K562 (cell line): ENCODE results near the gene WNT7A. TPM values are rescaled to one million over a fixed set of nuclear protein-coding genes. Genes with fewer than 3 reads are reported as not detected.

Experiments
- ATAC-seq: fragments of 200-7000 bp; cut with Tn5 transposase; 3 replicates; pipeline ENCODE4 v1.9.1; 2020; ENCODE audit warnings: moderate library complexity
- BruUV-seq: library from RNA; stranded (reverse); fragments of 400-500 nt; replicated peaks from 2 replicates; lab custom pipeline; 2021; lab: Mats Ljungman, UMichigan
- CTCF ChIA-PET: fragments of 300-600 bp; formaldehyde crosslinking; extraction: SDS; loops from one replicate; lab custom pipeline; 2021; ENCODE audit warnings: low intra/inter-chr PET ratio; lab: Yijun Ruan, JAX
- POLR2A ChIA-PET: fragments of 300-600, 350-650 bp; sonication (Branson Sonifier 250); formaldehyde crosslinking; extraction: SDS; loops from one replicate; lab custom pipeline; 2021; ENCODE audit warnings: antibody characterized with exemption, inconsistent platforms; lab: Yijun Ruan, JAX
- DNase-seq, 4 experiments: peaks; one replicate each; pipeline versions ENCODE4 v3.0.0 to v3.0.0-alpha.2; 2011 to 2018; ENCODE audit warnings: low spot score in 3 of 4, mixed read lengths in 3 of 4; ENCODE audit errors: extremely low read depth in 1 of 4
- FAIRE-seq: peaks from 2 replicates; lab custom pipeline; 2011; peaks lifted over from hg19 to GRCh38; lab: Jason Lieb, UNC
- H2AFZ ChIP-seq: 2 replicates; pipeline ENCODE4 v1.6.0; 2011; ENCODE audit warnings: low read depth, low read length, control low read depth, inconsistent platforms
- H3K27ac ChIP-seq: fragments of 200-600 bp; 3 replicates; pipeline ENCODE4 v1.8.0; 2011; ENCODE audit warnings: low read depth, mild to moderate bottlenecking, control low read depth, inconsistent platforms, low read length, moderate library complexity, mixed read lengths; ENCODE audit errors: extremely low read depth
- H3K27me3 ChIP-seq, 2 experiments: fragments of 300-600 bp in 1 of 2; 2 replicates in 1 of 2; 3 replicates in 1 of 2; pipeline versions ENCODE4 v1.6.0 to v1.8.0; 2011; ENCODE audit warnings: inconsistent platforms in 2 of 2, low read length in 2 of 2, mild to moderate bottlenecking in 1 of 2, mixed read lengths in 1 of 2, moderate library complexity in 1 of 2; ENCODE audit not compliant: control insufficient read depth in 2 of 2, insufficient read depth in 2 of 2
- H3K36me3 ChIP-seq: fragments of 300-600 bp; 3 replicates; pipeline ENCODE4 v1.8.0; 2011; ENCODE audit warnings: mild to moderate bottlenecking, low read length, inconsistent platforms; ENCODE audit not compliant: control insufficient read depth, insufficient read depth
- H3K4me1 ChIP-seq, 2 experiments: fragments of 200-600 bp in 1 of 2; replicated peaks in 1 of 2; 2 replicates in 1 of 2; 3 replicates in 1 of 2; pipeline versions ENCODE4 v1.5.1 to v1.8.0; 2011; ENCODE audit warnings: inconsistent platforms in 2 of 2, low read length in 2 of 2, mild to moderate bottlenecking in 1 of 2, mixed read lengths in 1 of 2, moderate library complexity in 1 of 2; ENCODE audit not compliant: control insufficient read depth in 2 of 2, insufficient read depth in 2 of 2
- H3K4me2 ChIP-seq: 2 replicates; pipeline ENCODE4 v1.6.1; 2011; ENCODE audit warnings: low read length, control low read depth, inconsistent platforms, mixed read lengths; ENCODE audit not compliant: insufficient read depth
- H3K4me3 ChIP-seq: fragments of 200-600 bp; sonication (generic), shearing (Covaris generic); 2 replicates; pipeline ENCODE4 v1.5.1; 2016; ENCODE audit warnings: control low read depth, inconsistent platforms
- H3K79me2 ChIP-seq: fragments of 200-600 bp; 3 replicates; pipeline ENCODE4 v1.8.0; 2011; ENCODE audit warnings: low read length, inconsistent platforms; ENCODE audit not compliant: control insufficient read depth, insufficient read depth
- H3K9ac ChIP-seq, 2 experiments: 2 replicates each; pipeline versions ENCODE4 v1.6.0 to v1.6.1; 2011; ENCODE audit warnings: low read depth in 2 of 2, low read length in 2 of 2, control low read depth in 1 of 2, inconsistent platforms in 1 of 2, mild to moderate bottlenecking in 1 of 2, mixed read lengths in 1 of 2; ENCODE audit not compliant: insufficient read depth in 1 of 2
- H3K9me1 ChIP-seq: one replicate; pipeline ENCODE4 v1.6.0; 2011; ENCODE audit warnings: inconsistent platforms, mild to moderate bottlenecking, low read length, moderate library complexity; ENCODE audit not compliant: control insufficient read depth, insufficient read depth
- H3K9me3 ChIP-seq: replicated peaks from 2 replicates; pipeline ENCODE4 v1.5.1; 2011; ENCODE audit warnings: low read depth, low read length, inconsistent platforms; ENCODE audit not compliant: control insufficient read depth, insufficient read depth
- H4K20me1 ChIP-seq: replicated peaks from 2 replicates; pipeline ENCODE4 v1.6.1; 2011; ENCODE audit warnings: low read length, inconsistent platforms, mixed read lengths; ENCODE audit not compliant: control insufficient read depth, insufficient read depth
- ASH1L ChIP-seq: fragments of 450-650 bp; IDR thresholded peaks from 2 replicates; pipeline ENCODE4 v1.6.1; 2018; ENCODE audit warnings: borderline replicate concordance, mild to moderate bottlenecking, low read depth; ENCODE audit not compliant: partially characterized antibody
- ATF7 ChIP-seq: fragments of 450-650 bp; IDR thresholded peaks from 2 replicates; pipeline ENCODE4 v1.7.1; 2014; ENCODE audit warnings: mild to moderate bottlenecking, moderate library complexity
- CHD4 ChIP-seq: fragments of 200-600 bp; sonication (generic); IDR thresholded peaks from 3 replicates; pipeline ENCODE4 v1.6.1; 2012; ENCODE audit warnings: low read depth, mild to moderate bottlenecking, mixed read lengths, low read length, inconsistent platforms; ENCODE audit not compliant: insufficient read depth, insufficient replicate concordance, poor library complexity, severe bottlenecking
- E4F1 ChIP-seq: fragments of 250-450 bp; sonication (Bioruptor Pico); IDR thresholded peaks from 2 replicates; pipeline ENCODE4 v1.5.0; 2021; ENCODE audit warnings: mild to moderate bottlenecking, borderline replicate concordance
- ELF2 ChIP-seq: fragments of 250-450 bp; sonication (Bioruptor Pico); IDR thresholded peaks from 2 replicates; pipeline ENCODE4 v1.5.0; 2021; ENCODE audit warnings: mild to moderate bottlenecking
- ELK3 ChIP-seq: fragments of 450-650 bp; formaldehyde crosslinking; IDR thresholded peaks from 2 replicates; pipeline ENCODE4 v1.4.0; 2020; ENCODE audit warnings: mild to moderate bottlenecking
- GTF3C2 ChIP-seq: IDR thresholded peaks from 3 replicates; pipeline ENCODE4 v1.6.1; 2011; ENCODE audit warnings: borderline replicate concordance, mild to moderate bottlenecking, moderate library complexity; ENCODE audit not compliant: insufficient read length; ENCODE audit errors: extremely low read depth
- MLX ChIP-seq, 2 experiments: fragments of 450-650 bp in 1 of 2; sonication (generic) in 1 of 2; formaldehyde crosslinking; conservative IDR thresholded peaks; 2 replicates each; pipeline versions ENCODE4 v1.4.0 to v1.8.1; 2020 to 2022; ENCODE audit warnings: mild to moderate bottlenecking in 1 of 2, missing genetic modification reagents in 1 of 2
- USF1 ChIP-seq: sonication (generic); formaldehyde crosslinking; IDR thresholded peaks from 2 replicates; pipeline ENCODE4 v1.9.0; 2022; ENCODE audit warnings: mild to moderate bottlenecking, missing genetic modification reagents
- ZFX ChIP-seq: sonication (generic); formaldehyde crosslinking; IDR thresholded peaks from 2 replicates; pipeline ENCODE4 v1.8.0; 2022; ENCODE audit warnings: mild to moderate bottlenecking, missing genetic modification reagents, moderate library complexity
- ZNF282 ChIP-seq: sonication (generic); formaldehyde crosslinking; IDR thresholded peaks from 2 replicates; pipeline ENCODE4 v1.8.1; 2023; ENCODE audit warnings: missing genetic modification reagents
- ZNF830 ChIP-seq: fragments of 250-450 bp; sonication (Bioruptor Pico); IDR thresholded peaks from 2 replicates; pipeline ENCODE4 v1.5.0; 2021; ENCODE audit warnings: mild to moderate bottlenecking
- WGBS: fragments of 100-300 bp; shearing (Covaris generic); methylation state at CpG from one replicate; pipeline ENCODE4 v1.1.6; 2016; ENCODE audit warnings: low coverage, mixed read lengths; ENCODE audit not compliant: insufficient coverage; ENCODE audit errors: missing lambda C conversion rate; 5-methylcytosine and 5-hydroxymethylcytosine counted together
- in situ Hi-C: fragments of 300-500 bp; cut with MboI; formaldehyde crosslinking; loops from 4 replicates; pipeline ENCODE4 v1.15.0; 2018; ENCODE audit warnings: inconsistent platforms, mixed read lengths
- intact Hi-C: fragments of 100-400 bp; cut with micrococcal nuclease; formaldehyde crosslinking; loops from 2 replicates; pipeline ENCODE4 v1.14.2; 2022
- polyA plus RNA-seq, 8 experiments: library from polyadenylated mRNA; depleted of rRNA in 4 of 8; stranded (reverse) in 5 of 8; unstranded in 3 of 8; fragments of >200 nt; fragmentation: Nextera tagmentation in 2 of 8; fragmentation: Illumina TruSeq in 1 of 8; extraction: Ambion mirVana in 2 of 8; extraction: Trizol in 1 of 8; gene quantifications; 2 replicates each; pipeline versions ENCODE4 v1.2.1 to v1.2.3, GENCODE V29; 2011 to 2014; ENCODE audit warnings: inconsistent platforms in 1 of 8, missing spikeins in 1 of 8
- total RNA-seq, 7 experiments: library from RNA; depleted of rRNA in 6 of 7; stranded (reverse); fragments of >200 nt in 6 of 7; fragmentation: Illumina TruSeq in 2 of 7; extraction: Trizol in 2 of 7; gene quantifications; 2 replicates each; pipeline versions ENCODE4 v1.2.1 to v1.2.3, GENCODE V29; 2011 to 2021; ENCODE audit warnings: low replicate concordance in 1 of 7

The WNT7A gene
- total and polyA plus RNA-seq, 9 of the 15 experiments (the other 6 are each of a cell fraction or from before 2014, with no cell fraction given), result 0.03 TPM; not detected in 8

GRCh38 chr3:13808550-13808949 lies 71.3 kb downstream of the WNT7A start:
- H3K9ac ChIP-seq, result no peak overlapping the region
- ATAC-seq, result no peak
- TF ChIP-seq ZNF282 (CRISPR knock-in tag) (no peak), ATF7 (no peak), USF1 (CRISPR knock-in tag) (no peak), MLX (CRISPR knock-in tag; conservative IDR thresholded peaks at IDR 0.05) (no peak), CHD4 (no peak), ZFX (no peak), ZNF830 (no peak), ELF2 (no peak), GTF3C2 (no peak), ASH1L (no peak), E4F1 (CRISPR knock-in tag) (no peak), ELK3 (CRISPR knock-in tag) (no peak)

More at GRCh38 chr3:13808550-13808949, 71.3 kb downstream of the WNT7A start:
- intact Hi-C loops (no loop called here), in situ Hi-C loops (no loop called here)
- 2% methylated on average over 8 of the region's 8 CpGs for WGBS
- Histone ChIP-seq H3K27ac (no peak overlapping the region), H2AFZ (no peak overlapping the region), H3K9me3 (no peaks in the 10 kb centered on the region; the same call in 1 of the 2 replicates), H3K36me3 (no peaks in the 10 kb centered on the region), H3K4me3 (no peak overlapping the region), H3K4me2 (no peak overlapping the region), H4K20me1 (no peaks in the 10 kb centered on the region), H3K79me2 (no peaks in the 10 kb centered on the region), H3K4me1 (no peaks in the 10 kb centered on the region), H3K9me1 (no peaks in the 10 kb centered on the region), H3K27me3 (peaks cover 0 to 6% of the 10 kb centered on the region in 2 experiments; a peak in 1 of 5 replicates)
- no peak for DNase-seq
- CTCF ChIA-PET, result no interaction called here
- BruUV-seq, result no TSS peak
- FAIRE-seq, result no peak
- POLR2A ChIA-PET, result no interaction called here
